ENCODE results near the gene SMCO1.

The SMCO1 gene

DNA sequence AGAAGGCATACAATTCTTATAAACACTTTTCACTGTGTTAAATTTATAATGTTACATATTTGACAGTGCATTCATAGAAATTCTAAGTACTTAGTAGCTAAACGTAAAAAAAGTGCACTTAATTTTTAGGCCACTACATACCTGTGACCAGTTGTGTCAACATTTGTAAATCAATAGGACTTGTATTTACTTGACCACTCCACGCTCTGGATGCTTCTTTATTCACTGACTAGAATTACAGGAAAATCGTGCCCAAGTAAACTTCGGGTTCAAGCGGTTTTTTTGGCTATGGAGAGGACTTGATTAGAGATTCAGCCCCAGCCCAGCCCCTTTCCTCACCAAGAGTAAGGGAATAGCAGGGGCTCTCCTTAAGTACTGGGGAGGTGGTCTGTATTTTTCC lies 31.4 kb upstream of the SMCO1 start (continued):
- TF ChIP-seq, protein P1, sequence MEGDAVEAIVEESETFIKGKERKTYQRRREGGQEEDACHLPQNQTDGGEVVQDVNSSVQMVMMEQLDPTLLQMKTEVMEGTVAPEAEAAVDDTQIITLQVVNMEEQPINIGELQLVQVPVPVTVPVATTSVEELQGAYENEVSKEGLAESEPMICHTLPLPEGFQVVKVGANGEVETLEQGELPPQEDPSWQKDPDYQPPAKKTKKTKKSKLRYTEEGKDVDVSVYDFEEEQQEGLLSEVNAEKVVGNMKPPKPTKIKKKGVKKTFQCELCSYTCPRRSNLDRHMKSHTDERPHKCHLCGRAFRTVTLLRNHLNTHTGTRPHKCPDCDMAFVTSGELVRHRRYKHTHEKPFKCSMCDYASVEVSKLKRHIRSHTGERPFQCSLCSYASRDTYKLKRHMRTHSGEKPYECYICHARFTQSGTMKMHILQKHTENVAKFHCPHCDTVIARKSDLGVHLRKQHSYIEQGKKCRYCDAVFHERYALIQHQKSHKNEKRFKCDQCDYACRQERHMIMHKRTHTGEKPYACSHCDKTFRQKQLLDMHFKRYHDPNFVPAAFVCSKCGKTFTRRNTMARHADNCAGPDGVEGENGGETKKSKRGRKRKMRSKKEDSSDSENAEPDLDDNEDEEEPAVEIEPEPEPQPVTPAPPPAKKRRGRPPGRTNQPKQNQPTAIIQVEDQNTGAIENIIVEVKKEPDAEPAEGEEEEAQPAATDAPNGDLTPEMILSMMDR (tag by site-specific recombination; IDR thresholded peaks at IDR 0.05), result no peak
- TF ChIP-seq, protein P2, sequence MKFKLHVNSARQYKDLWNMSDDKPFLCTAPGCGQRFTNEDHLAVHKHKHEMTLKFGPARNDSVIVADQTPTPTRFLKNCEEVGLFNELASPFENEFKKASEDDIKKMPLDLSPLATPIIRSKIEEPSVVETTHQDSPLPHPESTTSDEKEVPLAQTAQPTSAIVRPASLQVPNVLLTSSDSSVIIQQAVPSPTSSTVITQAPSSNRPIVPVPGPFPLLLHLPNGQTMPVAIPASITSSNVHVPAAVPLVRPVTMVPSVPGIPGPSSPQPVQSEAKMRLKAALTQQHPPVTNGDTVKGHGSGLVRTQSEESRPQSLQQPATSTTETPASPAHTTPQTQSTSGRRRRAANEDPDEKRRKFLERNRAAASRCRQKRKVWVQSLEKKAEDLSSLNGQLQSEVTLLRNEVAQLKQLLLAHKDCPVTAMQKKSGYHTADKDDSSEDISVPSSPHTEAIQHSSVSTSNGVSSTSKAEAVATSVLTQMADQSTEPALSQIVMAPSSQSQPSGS (tag by site-specific recombination; IDR thresholded peaks at IDR 0.05; ENCODE audit: low read depth), result no peak
- TF ChIP-seq ZIC2 (tag by site-specific recombination; IDR thresholded peaks at IDR 0.05) (no peak), ZNF324 (tag by site-specific recombination; IDR thresholded peaks at IDR 0.05) (no peak)

- Histone ChIP-seq H3K9me3 (ENCODE audit: control insufficient read depth, insufficient read depth, low read depth, low read length) (no peaks in the 10 kb centered on the region), H3K27ac (ENCODE audit: extremely low read depth, low read depth, low read length) (no peak overlapping the region), H3K36me3 (ENCODE audit: control insufficient read depth in 2 of 2, insufficient read depth in 1 of 2, low read length in 2 of 2) (no peaks in the 10 kb centered on the region), H3K4me3 (ENCODE audit: low read depth, low read length) (no peak overlapping the region), H3K4me1 (ENCODE audit: control insufficient read depth, insufficient read depth, low read length) (no peaks in the 10 kb centered on the region)
- peak; percentile 41 for TF ChIP-seq ZNF146 (tag by site-specific recombination; IDR thresholded peaks at IDR 0.05)
- TF ChIP-seq ZSCAN16 (tag by site-specific recombination; IDR thresholded peaks at IDR 0.05), result no peak
- ChIA-PET POLR2A (no interaction called here), CTCF (no interaction called here)
Observed at GRCh38 chr3:196544491-196544992, 29.4 kb upstream of the SMCO1 start.

- ChIA-PET POLR2A (interaction anchor here (0.6 kb wide), 1 partner anchor 438 kb away, joined by 7 read pairs; no protein-coding TSS in a partner anchor), CTCF (interaction anchor here (1.0 kb wide), 1 partner anchor 23 kb away, joined by 3 read pairs; no protein-coding TSS in a partner anchor)
- no peaks in the 10 kb centered on the region for H3K9me3 ChIP-seq (ENCODE audit: control insufficient read depth, insufficient read depth, low read depth, low read length)
- no peaks in the 10 kb centered on the region for H3K4me1 ChIP-seq (ENCODE audit: control insufficient read depth, insufficient read depth, low read length)
- no peak for TF ChIP-seq SALL2 (tag by site-specific recombination; IDR thresholded peaks at IDR 0.05; ENCODE audit: borderline replicate concordance)
- no peak for TF ChIP-seq ZNF560 (tag by site-specific recombination; IDR thresholded peaks at IDR 0.05; ENCODE audit: borderline replicate concordance)
- no peak for TF ChIP-seq INSM2 (tag by site-specific recombination; IDR thresholded peaks at IDR 0.05)
- no peak for TF ChIP-seq ZFP37 (tag by site-specific recombination; IDR thresholded peaks at IDR 0.05)
- no peak for TF ChIP-seq SCRT1 (tag by site-specific recombination; IDR thresholded peaks at IDR 0.05; ENCODE audit: borderline replicate concordance)
- TF ChIP-seq KLF16 (tag by site-specific recombination; IDR thresholded peaks at IDR 0.05), result no peak
- TF ChIP-seq ZNF2 (tag by site-specific recombination; IDR thresholded peaks at IDR 0.05), result no peak
- no peak for TF ChIP-seq ZBTB1 (tag by site-specific recombination; IDR thresholded peaks at IDR 0.05)
- TF ChIP-seq ZNF792 (tag by site-specific recombination; IDR thresholded peaks at IDR 0.05), result no peak
- no peak for TF ChIP-seq ZNF785 (tag by site-specific recombination; IDR thresholded peaks at IDR 0.05)
- TF ChIP-seq GLIS1 (tag by site-specific recombination; IDR thresholded peaks at IDR 0.05), result no peak
- no peak for TF ChIP-seq ZNF513 (tag by site-specific recombination; IDR thresholded peaks at IDR 0.05)
- TF ChIP-seq ZNF26 (tag by site-specific recombination; IDR thresholded peaks at IDR 0.05), result no peak
- no peak for TF ChIP-seq ZNF292 (tag by site-specific recombination; IDR thresholded peaks at IDR 0.05; ENCODE audit: borderline replicate concordance, low read depth)
- no peak for TF ChIP-seq ZNF169 (tag by site-specific recombination; IDR thresholded peaks at IDR 0.05)
- no peak for TF ChIP-seq RBAK (tag by site-specific recombination; IDR thresholded peaks at IDR 0.05)
- no peak for TF ChIP-seq ZNF791 (tag by site-specific recombination; IDR thresholded peaks at IDR 0.05)
- no peak for TF ChIP-seq ZNF311 (tag by site-specific recombination; IDR thresholded peaks at IDR 0.05; ENCODE audit: borderline replicate concordance)
- no peak overlapping the region for H3K4me3 ChIP-seq (ENCODE audit: low read depth, low read length)
- no peaks in the 10 kb centered on the region for H3K36me3 ChIP-seq (ENCODE audit: control insufficient read depth in 2 of 2, insufficient read depth in 1 of 2, low read length in 2 of 2)
- no peak overlapping the region for H3K27ac ChIP-seq (ENCODE audit: extremely low read depth, low read depth, low read length)
Observed at GRCh38 chr3:196541684-196542445, 26.7 kb upstream of the SMCO1 start.
